Measurements from ENCODE around the gene KIF18A.

Gene KIF18A

DNA sequence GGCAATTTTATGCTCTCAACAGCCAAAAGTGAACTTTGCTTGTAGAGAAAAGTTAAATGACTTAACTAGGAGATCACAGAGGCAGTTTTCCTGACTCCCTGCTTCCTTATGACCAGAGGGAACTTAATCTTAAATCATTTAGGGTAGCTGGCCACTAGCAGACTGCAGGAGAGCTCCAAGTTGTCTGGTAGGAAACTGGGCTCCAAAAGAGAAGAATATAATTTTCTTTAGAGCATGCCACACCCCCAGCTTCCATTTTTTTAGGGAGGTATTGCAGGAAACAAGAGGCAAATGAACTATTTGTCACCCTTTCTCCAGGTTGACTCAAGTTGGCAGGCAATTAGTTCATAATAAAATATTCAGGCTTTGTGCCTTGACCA is 2.9 kb upstream of the KIF18A start:
- TF ChIP-seq, protein P1, sequence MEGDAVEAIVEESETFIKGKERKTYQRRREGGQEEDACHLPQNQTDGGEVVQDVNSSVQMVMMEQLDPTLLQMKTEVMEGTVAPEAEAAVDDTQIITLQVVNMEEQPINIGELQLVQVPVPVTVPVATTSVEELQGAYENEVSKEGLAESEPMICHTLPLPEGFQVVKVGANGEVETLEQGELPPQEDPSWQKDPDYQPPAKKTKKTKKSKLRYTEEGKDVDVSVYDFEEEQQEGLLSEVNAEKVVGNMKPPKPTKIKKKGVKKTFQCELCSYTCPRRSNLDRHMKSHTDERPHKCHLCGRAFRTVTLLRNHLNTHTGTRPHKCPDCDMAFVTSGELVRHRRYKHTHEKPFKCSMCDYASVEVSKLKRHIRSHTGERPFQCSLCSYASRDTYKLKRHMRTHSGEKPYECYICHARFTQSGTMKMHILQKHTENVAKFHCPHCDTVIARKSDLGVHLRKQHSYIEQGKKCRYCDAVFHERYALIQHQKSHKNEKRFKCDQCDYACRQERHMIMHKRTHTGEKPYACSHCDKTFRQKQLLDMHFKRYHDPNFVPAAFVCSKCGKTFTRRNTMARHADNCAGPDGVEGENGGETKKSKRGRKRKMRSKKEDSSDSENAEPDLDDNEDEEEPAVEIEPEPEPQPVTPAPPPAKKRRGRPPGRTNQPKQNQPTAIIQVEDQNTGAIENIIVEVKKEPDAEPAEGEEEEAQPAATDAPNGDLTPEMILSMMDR (IDR thresholded peaks at IDR 0.05), result no peak
- Histone ChIP-seq H3K9me3 (no peaks in the 10 kb centered on the region), H3K4me3 (peak overlapping the region; percentile 66 to 75), H3K27ac (peak overlapping the region; percentile 89 to 93), H3K4me1 (peaks cover 0 to 43% (median 16%) of the 10 kb centered on the region in 4 donors), H3K27me3 (no peaks in the 10 kb centered on the region), H3K36me3 (peaks cover 0 to 16% (median 0%) of the 10 kb centered on the region in 3 donors)
- no peak for DNase-seq
- intact Hi-C loops (cut with DNase I; ENCODE audit: low total_unique reads), result no loop called here

DNA sequence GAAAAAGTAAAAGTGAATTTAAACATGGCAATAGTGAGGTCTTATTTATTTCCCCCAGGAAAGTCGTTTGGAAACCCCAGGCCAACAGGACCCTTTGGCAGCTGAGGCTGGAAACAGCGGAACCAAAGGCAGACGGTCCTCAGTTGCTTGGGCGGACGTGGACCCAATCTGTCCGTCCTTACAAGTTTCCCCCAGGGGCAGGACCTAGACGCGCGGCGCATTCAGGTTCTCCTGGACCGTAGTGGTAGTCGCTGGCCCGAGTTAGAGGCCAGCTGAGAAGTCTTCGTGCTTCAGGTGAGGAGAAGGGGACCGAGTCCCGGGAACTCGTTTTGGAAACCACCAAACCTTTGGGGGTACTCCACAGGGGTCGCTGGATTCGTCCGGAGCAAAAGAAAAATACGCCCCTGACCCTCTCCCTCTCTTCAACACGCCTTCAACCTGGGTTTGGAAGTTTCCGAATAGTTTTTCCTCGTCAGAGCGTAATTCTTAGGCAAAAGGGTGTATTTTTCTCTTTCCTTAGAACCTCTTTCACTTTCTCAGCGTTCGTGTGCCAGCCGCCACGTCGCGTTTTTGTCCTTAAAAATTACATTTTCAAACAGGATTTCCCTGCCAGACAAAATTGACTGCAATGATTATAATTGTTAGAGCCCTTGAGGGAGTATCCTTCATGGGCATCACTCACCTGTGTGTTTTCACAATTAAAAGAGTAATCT is 2.3 kb upstream of the KIF18A start:
- intact Hi-C loops (cut with DNase I; ENCODE audit: low total_unique reads), result no loop called here
- Histone ChIP-seq H3K9me3 (no peaks in the 10 kb centered on the region), H3K4me1 (peaks cover 0 to 43% (median 16%) of the 10 kb centered on the region in 4 donors), H3K27me3 (no peaks in the 10 kb centered on the region), H3K4me3 (peak overlapping the region; percentile 66 to 75), H3K27ac (peak overlapping the region; percentile 89 to 93), H3K36me3 (peaks cover 0 to 11% (median 0%) of the 10 kb centered on the region in 3 donors)
- DNase-seq, result peak; percentile 71 to 82
- TF ChIP-seq, protein P1 (IDR thresholded peaks at IDR 0.05), result no peak

DNA sequence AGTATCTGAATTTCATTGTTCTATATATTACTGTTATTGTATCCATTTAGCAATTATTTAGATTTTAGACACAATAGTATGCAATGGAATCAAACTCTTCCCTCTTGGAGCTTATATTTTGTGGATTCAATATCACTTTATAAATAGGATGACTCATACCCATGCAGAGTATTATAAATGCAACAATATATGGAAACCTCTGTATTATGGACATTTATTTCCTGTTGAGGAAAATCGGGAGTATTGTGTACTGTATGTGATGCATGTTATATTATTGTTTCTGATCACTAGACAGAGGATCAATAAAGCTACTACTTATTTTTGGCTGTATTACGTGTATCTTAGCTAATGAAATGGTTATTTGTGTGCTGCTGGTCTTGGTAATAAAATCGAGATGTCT is 1.0 kb upstream of the KIF18A start:
- Histone ChIP-seq H3K36me3 (peaks cover 0 to 2% (median 0%) of the 10 kb centered on the region in 3 donors), H3K4me3 (peak overlapping the region; percentile 59 to 66), H3K4me1 (peaks cover 0 to 43% (median 16%) of the 10 kb centered on the region in 4 donors), H3K9me3 (no peaks in the 10 kb centered on the region), H3K27me3 (no peaks in the 10 kb centered on the region), H3K27ac (peak overlapping the region; percentile 89 to 93)
- intact Hi-C loops (cut with DNase I; ENCODE audit: low total_unique reads), result no loop called here
- TF ChIP-seq, protein P1 (IDR thresholded peaks at IDR 0.05), result no peak
- no peak for DNase-seq

DNA sequence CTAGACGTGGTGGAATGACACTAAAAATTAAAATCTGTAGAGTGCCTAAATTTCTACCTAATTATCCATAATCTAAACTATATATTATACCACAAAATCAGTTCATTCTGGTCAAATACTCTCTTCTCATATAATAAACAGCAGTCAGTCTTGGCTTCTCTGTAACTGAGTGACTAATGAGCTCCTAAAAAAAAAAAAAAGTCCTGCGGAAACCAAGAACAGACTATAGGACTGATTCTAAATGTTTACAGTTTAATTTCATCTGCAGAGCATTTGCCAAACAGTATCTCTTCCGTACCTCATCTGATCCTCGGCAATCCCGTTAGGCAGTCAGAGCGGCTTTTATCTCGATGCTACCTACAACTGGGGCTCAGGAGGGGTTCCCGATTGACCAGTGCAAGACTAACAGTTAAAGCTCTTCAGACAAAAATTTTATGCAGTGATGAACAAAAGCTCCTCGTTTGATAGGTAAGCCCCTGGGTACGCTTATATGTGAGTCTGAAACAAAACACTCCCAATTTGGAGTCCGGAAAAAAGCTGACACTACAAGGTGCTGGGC is 686 bp downstream of the KIF18A start:
- no peak for DNase-seq
- no peaks in the 10 kb centered on the region for H3K9me3 ChIP-seq
- peaks cover 0 to 43% (median 16%) of the 10 kb centered on the region in 4 donors for H3K4me1 ChIP-seq
- TF ChIP-seq, protein P1 (IDR thresholded peaks at IDR 0.05), result no peak
- H3K27me3 ChIP-seq, result no peaks in the 10 kb centered on the region
- no peaks in the 10 kb centered on the region for H3K36me3 ChIP-seq
- intact Hi-C loops (cut with DNase I; ENCODE audit: low total_unique reads), result no loop called here
- H3K27ac ChIP-seq, result peak overlapping the region; percentile 89 to 93
- peak overlapping the region; percentile 59 to 66 for H3K4me3 ChIP-seq

DNA sequence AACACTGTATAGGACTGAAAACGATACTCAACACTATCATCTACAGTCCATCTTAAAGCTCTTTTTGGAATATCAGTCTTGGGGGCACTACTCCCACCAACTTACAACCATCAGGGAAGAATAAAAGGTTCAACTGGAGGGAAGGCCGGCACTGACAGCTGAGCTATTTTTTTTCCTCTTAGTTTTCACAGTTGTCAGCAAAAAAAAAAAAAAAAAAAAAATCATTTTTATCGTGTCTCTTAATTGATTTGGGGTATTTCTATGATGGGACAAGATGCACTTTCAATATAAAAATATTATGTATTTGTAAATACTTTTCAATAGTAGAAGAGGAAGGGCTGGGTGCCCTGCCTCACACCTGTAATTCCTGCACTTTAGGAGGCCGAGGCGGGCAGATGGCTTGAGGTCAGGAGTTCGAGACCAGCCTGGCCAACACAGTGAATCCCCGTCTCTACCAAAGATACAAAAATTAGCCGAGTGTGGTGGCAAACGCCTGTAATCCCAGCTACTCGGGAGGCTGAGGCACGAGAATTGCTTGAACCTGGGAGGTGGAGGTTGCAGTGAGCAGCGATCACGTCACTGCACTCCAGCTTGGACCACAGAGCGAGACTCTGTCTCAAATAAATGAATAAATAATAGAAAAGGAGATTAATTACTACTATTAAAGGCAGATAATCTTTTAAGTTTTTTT is 1.5 kb downstream of the KIF18A start:
- Histone ChIP-seq H3K4me1 (peaks cover 0 to 40% (median 15%) of the 10 kb centered on the region in 4 donors), H3K27ac (no peak overlapping the region), H3K36me3 (no peaks in the 10 kb centered on the region), H3K9me3 (no peaks in the 10 kb centered on the region), H3K27me3 (no peaks in the 10 kb centered on the region), H3K4me3 (no peak overlapping the region)
- TF ChIP-seq, protein P1 (IDR thresholded peaks at IDR 0.05), result no peak
- DNase-seq, result no peak
- intact Hi-C loops (cut with DNase I; ENCODE audit: low total_unique reads), result no loop called here

Data from tibial artery (tissue), 4 donors.